Stomach smooth muscle (tissue), 2 donors: ENCODE data around the gene MDH1.
"Not testable (repeated sequence)": the region's sequence is repeated elsewhere in the genome, so short reads cannot be mapped to it uniquely, and the experiment has no call there.

ENCODE experiments used
- H3K27ac ChIP-seq: one replicate; pipeline ENCODE4 v1.7.0; 2013; ENCODE audit warnings: mild to moderate bottlenecking, low read length, inconsistent platforms
- H3K27me3 ChIP-seq, 2 donors: one replicate each; pipeline ENCODE4 v1.7.0; 2013; ENCODE audit warnings: low read length in 2 of 2; ENCODE audit not compliant: insufficient read depth in 2 of 2, control insufficient read depth in 1 of 2
- H3K36me3 ChIP-seq, 2 donors: one replicate each; pipeline ENCODE4 v1.7.0; 2013; ENCODE audit warnings: low read length in 2 of 2; ENCODE audit not compliant: control insufficient read depth in 2 of 2, insufficient read depth in 2 of 2
- H3K4me1 ChIP-seq: one replicate; pipeline ENCODE4 v1.7.0; 2013; ENCODE audit warnings: low read length; ENCODE audit not compliant: control insufficient read depth, insufficient read depth
- H3K4me3 ChIP-seq, 2 donors: one replicate each; pipeline ENCODE4 v1.7.0; 2013; ENCODE audit warnings: low read length in 2 of 2
- H3K9ac ChIP-seq, 2 donors: one replicate each; pipeline ENCODE4 v1.7.0; 2013; ENCODE audit warnings: low read length in 2 of 2, mild to moderate bottlenecking in 1 of 2
- H3K9me3 ChIP-seq, 2 donors: one replicate each; pipeline ENCODE4 v1.7.0; 2013; ENCODE audit warnings: low read length in 2 of 2; ENCODE audit not compliant: control insufficient read depth in 2 of 2
- donor health status: healthy.
- donor health status: Pancreatic carcinoma.

Gene MDH1

GRCh38 chr2:63589148-63589958 is 590 bp downstream of the MDH1 start:
- H3K36me3 ChIP-seq = peaks cover 2 to 3% of the 10 kb centered on the region in 2 donors
- H3K4me3 ChIP-seq = peak overlapping the region; percentile 96 to 99
- H3K9ac ChIP-seq = peak overlapping the region; percentile 94 to 95
- peaks cover 26% of the 10 kb centered on the region for H3K4me1 ChIP-seq
- no peaks in the 10 kb centered on the region for H3K27me3 ChIP-seq
- no peaks in the 10 kb centered on the region for H3K9me3 ChIP-seq
- H3K27ac ChIP-seq = peak overlapping the region; percentile 88

- Histone ChIP-seq H3K27ac (peak overlapping the region; percentile 88), H3K9ac (peak overlapping the region; percentile 29 to 95), H3K4me3 (peak overlapping the region; percentile 96 to 99)
Observed at GRCh38 chr2:63590626-63591408, 2.1 kb downstream of the MDH1 start.

GRCh38 chr2:63591566-63592175 is 2.9 kb downstream of the MDH1 start:
- Histone ChIP-seq H3K9ac (peak overlapping the region in 1 of 2 donors; percentile 59), H3K9me3 (no peaks in the 10 kb centered on the region), H3K27ac (peak overlapping the region; percentile 42), H3K4me3 (peak overlapping the region; percentile 29 to 96), H3K4me1 (peaks cover 26% of the 10 kb centered on the region), H3K27me3 (no peaks in the 10 kb centered on the region), H3K36me3 (peaks cover 5 to 18% of the 10 kb centered on the region in 2 donors)

More at GRCh38 chr2:63590626-63591408, 2.1 kb downstream of the MDH1 start:
- H3K27me3 ChIP-seq = no peaks in the 10 kb centered on the region
- no peaks in the 10 kb centered on the region for H3K9me3 ChIP-seq
- H3K36me3 ChIP-seq = peaks cover 5 to 12% of the 10 kb centered on the region in 2 donors
- H3K4me1 ChIP-seq = peaks cover 26% of the 10 kb centered on the region

- Histone ChIP-seq H3K36me3 (peaks cover 9 to 23% of the 10 kb centered on the region in 2 donors), H3K27me3 (no peaks in the 10 kb centered on the region), H3K4me3 (no peak overlapping the region), H3K4me1 (peaks cover 23% of the 10 kb centered on the region), H3K9me3 (no peaks in the 10 kb centered on the region), H3K27ac (no peak overlapping the region), H3K9ac (no peak overlapping the region)
Observed at GRCh38 chr2:63594660-63595059, 5.9 kb downstream of the MDH1 start.

GRCh38 chr2:63596401-63596883 is 7.7 kb downstream of the MDH1 start:
- Histone ChIP-seq H3K4me3 (no peak overlapping the region), H3K9me3 (no peaks in the 10 kb centered on the region), H3K36me3 (peaks cover 24 to 32% of the 10 kb centered on the region in 2 donors), H3K27me3 (no peaks in the 10 kb centered on the region), H3K9ac (no peak overlapping the region), H3K4me1 (peaks cover 8% of the 10 kb centered on the region), H3K27ac (no peak overlapping the region)

GRCh38 chr2:63598981-63599380 is 10.2 kb downstream of the MDH1 start:
- Histone ChIP-seq H3K9me3 (no peaks in the 10 kb centered on the region), H3K36me3 (peaks cover 30 to 40% of the 10 kb centered on the region in 2 donors), H3K4me1 (peaks cover under 1% of the 10 kb centered on the region), H3K9ac (no peak overlapping the region), H3K27me3 (no peaks in the 10 kb centered on the region), H3K27ac (no peak overlapping the region), H3K4me3 (no peak overlapping the region)

- Histone ChIP-seq H3K27ac (no peak overlapping the region), H3K36me3 (peaks cover 42 to 48% of the 10 kb centered on the region in 2 donors), H3K9me3 (no peaks in the 10 kb centered on the region), H3K4me1 (no peaks in the 10 kb centered on the region), H3K4me3 (no peak overlapping the region), H3K9ac (no peak overlapping the region), H3K27me3 (no peaks in the 10 kb centered on the region)
Observed at GRCh38 chr2:63600881-63601460, 12.2 kb downstream of the MDH1 start.

- no peak overlapping the region for H3K4me3 ChIP-seq
- H3K27me3 ChIP-seq = no peaks in the 10 kb centered on the region
- H3K27ac ChIP-seq = no peak overlapping the region
- H3K36me3 ChIP-seq = peaks cover 46 to 48% of the 10 kb centered on the region in 2 donors
- no peak overlapping the region for H3K9ac ChIP-seq
- H3K4me1 ChIP-seq = no peaks in the 10 kb centered on the region
- no peaks in the 10 kb centered on the region for H3K9me3 ChIP-seq
Observed at GRCh38 chr2:63604666-63605065, 15.9 kb downstream of the MDH1 start.

- not testable (repeated sequence) for H3K4me3 ChIP-seq, H3K27me3 ChIP-seq, H3K9ac ChIP-seq, H3K27ac ChIP-seq, H3K4me1 ChIP-seq, H3K9me3 ChIP-seq
- H3K36me3 ChIP-seq = peaks cover 24 to 31% of the 10 kb centered on the region in 2 donors
Observed at GRCh38 chr2:63608865-63609264, 20.1 kb downstream of the MDH1 start.

- H3K9ac ChIP-seq = no peak overlapping the region
- no peaks in the 10 kb centered on the region for H3K9me3 ChIP-seq
- H3K27ac ChIP-seq = no peak overlapping the region
- peaks cover 12 to 16% of the 10 kb centered on the region in 2 donors for H3K36me3 ChIP-seq
- H3K4me3 ChIP-seq = no peak overlapping the region
- H3K4me1 ChIP-seq = no peaks in the 10 kb centered on the region
- no peaks in the 10 kb centered on the region for H3K27me3 ChIP-seq
Observed at GRCh38 chr2:63610525-63610924, 21.8 kb downstream of the MDH1 start.
